GM21825 (cell line): ENCODE data around the gene IP6K1.
A peak's percentile ranks its signal among the peaks of the same experiment; 100 is the strongest.
"Not testable (repeated sequence)": the region's sequence is repeated elsewhere in the genome, so short reads cannot be mapped to it uniquely, and the experiment has no call there.

ENCODE experiments used
- ATAC-seq: cut with Tn5 transposase; IDR thresholded peaks from one replicate; pipeline ENCODE4 v1.9.1; 2021; ENCODE audit warnings: mild to moderate bottlenecking, moderate library complexity; ENCODE audit not compliant: unreplicated experiment

Gene IP6K1

GRCh38 chr3:49694409-49695070 is 91.8 kb downstream of the IP6K1 start:
- not testable (repeated sequence) for ATAC-seq

GRCh38 chr3:49691481-49691880 is 94.9 kb downstream of the IP6K1 start:
- not testable (repeated sequence) for ATAC-seq

GRCh38 chr3:49690856-49691255 is 95.5 kb downstream of the IP6K1 start:
- ATAC-seq, result not testable (repeated sequence)

DNA sequence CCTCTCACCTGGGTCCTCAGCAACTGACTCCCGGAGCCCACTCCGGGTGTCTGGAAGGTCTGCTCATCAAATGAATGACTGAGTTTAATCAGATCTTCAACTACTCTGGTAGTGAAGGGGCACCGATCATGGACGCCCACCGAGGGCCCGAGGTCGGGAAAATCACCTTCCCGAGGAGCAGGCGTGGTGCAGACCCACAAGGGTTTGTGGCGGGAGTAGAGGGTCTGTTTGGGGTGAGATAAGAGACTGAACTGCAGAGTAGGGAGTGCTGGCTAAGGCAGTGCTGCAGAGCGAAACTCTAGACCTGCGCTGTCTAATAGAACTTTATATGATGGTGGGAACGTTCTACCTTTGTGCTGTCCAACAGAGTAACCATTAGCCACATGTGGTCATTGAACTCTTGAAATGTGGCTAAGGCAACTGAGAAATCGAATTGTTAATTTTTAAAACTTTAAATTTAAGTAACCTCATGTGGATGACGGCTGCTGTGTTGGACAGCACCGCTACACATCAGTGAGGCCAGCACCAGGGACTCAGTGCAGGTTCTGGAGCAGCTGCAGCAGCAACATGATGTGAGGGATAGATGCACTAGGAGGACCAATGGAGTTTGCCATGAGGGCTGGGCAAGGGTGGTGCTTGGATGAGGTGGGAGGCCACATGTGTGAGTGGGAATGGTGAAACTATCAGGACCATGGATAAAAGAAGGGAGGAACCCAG is 96.3 kb downstream of the IP6K1 start:
- not testable (repeated sequence) for ATAC-seq

DNA sequence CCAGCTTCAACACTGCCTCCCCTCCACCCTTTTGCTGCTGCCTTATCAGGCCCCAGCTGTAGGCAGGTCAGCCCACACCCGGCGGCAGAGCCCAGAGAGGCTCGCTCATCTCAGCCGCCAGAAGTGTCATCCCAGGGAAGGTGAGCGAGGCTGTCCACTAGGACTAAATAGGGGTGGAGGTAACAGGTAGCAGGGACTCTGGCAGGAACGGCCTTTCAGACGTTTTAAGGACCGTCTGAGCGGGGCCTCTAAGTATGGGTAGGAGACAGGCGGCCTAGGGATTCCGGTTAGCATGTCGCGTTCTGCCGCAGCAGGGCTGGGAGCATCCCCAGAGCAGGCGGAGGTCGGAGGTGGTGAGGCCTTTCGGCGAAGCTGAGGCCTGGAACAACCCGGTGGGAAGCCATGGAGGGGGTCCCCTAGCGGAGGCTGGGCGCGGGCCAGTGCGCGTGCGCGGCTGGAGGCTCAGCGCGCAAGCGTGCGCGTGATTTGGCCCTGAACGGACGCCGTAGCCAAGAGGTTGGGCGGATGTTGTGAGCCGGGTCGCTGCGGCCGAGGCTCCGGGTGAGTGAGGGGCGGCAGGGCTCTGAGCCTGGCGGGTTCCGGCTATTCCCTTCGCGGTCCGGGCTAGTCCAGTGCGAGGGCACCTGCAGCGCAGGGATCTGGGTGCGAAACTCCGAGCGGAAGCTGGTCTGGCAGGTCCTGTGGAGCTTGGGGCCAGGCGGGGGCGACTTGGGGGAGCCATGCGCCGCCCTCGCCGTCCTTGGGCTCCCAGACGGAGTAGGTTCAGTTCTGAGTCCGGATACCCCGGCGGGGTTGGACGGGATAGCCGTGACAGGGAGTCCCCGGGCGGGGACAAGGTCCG is 97.1 kb downstream of the IP6K1 start, which contains the start of the genes MST1 and RNF123:
TSS of gene MST1 (minus strand) at position 429 of the 862 bp plus-strand sequence. CDS start 783 bp downstream, outside the sequence.
TSS of gene RNF123 (plus strand) at position 512 of the 862 bp plus-strand sequence. CDS start 1,609 bp downstream, outside the sequence.
- ATAC-seq, result peak; percentile 48

DNA sequence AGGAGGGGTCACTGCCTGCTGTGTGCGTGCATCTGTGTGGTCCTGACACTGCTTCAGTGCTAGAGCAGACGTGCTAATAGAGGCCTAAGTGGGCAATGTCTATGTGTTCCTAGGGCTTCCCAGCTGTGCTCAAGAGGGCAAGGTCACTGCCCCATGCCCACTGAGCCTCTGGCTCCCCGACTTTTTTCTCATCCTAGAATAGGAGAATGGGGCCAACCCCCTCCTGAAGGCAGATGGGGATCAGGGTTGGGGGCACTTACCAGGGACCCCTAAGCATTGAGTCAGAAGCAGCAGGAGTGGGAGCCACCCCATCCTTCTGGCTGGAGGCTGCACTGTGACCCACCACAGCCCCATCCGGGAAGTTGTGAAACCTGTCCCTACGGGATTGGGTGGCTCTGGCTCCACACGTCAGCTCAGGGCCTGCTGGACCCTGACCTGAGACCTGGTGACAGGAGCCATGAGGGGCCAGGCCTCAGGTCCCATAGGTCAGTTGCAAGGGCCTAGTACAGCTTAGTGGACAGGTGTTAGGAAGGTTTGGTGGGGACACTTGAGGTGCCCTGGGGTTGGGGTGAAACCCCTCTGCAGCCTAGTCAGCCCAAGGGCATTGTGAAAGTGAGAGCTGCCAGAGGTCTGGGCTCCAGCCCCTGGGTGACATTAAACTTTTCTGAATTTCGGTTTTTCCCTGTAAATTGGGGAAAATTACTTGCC is 97.8 kb downstream of the IP6K1 start:
- peak; percentile 3 for ATAC-seq

DNA sequence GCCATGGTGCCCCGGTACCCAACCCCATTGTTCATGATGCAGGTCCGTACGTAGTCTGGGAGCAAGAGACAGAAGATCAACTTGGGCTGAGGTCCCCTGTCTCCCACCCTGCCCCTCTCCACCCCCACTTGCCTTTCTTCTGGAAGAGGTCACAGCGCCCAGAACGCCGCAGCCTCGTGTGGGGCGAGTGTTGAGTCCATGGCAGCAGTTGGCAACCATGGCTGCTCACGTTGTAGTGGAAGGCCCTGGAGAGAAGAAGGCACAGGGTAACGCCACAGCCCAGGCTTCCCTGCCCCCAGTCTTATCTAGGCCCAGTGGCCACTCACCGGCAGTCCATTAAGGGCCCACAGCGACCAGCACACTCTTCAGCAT is 98.9 kb downstream of the IP6K1 start:
- ATAC-seq, result not testable (repeated sequence)

- not testable (repeated sequence) for ATAC-seq
These were observed 99.4 kb downstream of the IP6K1 start for GRCh38 chr3:49686769-49687423.

- ATAC-seq, result not testable (repeated sequence)
These were observed 100.0 kb downstream of the IP6K1 start for GRCh38 chr3:49686346-49686745.

DNA sequence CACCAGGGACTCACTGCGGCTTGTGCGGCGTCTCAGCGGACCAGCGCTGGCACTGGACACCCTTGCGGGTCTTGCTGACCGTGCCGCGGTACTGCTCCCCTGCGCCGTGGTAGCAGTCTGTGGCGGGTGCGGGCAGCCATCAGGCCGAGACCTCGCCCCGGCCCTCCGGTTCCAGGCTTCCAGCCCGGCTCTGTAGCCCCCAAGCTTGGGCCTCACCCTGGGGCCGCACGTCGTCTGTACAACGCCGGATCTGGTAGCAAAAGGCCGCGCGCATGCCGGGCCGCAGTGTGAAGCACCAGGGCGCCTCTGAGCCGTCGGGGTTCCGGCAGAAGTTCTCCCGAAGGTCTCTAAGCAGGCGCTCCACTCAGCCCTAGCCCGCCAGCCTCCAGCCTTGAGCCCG is 100.5 kb downstream of the IP6K1 start:
- ATAC-seq, result not testable (repeated sequence)

GRCh38 chr3:49685103-49685502 is 101.2 kb downstream of the IP6K1 start:
- ATAC-seq, result not testable (repeated sequence)

- not testable (repeated sequence) for ATAC-seq
These were observed 101.9 kb downstream of the IP6K1 start for GRCh38 chr3:49684453-49684852.

- no peak for ATAC-seq
These were observed 103.2 kb downstream of the IP6K1 start for GRCh38 chr3:49683162-49683561.

DNA sequence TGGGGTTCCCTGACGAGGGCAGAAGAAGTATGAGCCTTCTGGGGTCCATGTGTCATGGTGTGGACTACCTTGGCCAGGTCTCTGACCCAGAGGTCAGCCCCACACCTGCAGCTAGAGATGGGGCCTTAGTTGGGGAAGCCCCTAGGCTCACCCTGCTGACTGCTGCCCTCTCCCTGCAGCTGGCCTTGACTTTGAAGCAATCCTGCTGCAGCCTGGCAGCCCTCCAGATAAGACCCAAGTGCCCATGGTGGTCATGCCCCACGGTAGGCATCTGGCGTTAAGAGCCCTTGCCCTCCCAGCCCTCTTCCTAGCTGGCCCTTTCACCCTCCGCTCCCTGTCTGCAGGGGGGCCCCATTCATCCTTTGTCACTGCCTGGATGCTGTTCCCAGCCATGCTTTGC is 104.8 kb downstream of the IP6K1 start:
- no peak for ATAC-seq

DNA sequence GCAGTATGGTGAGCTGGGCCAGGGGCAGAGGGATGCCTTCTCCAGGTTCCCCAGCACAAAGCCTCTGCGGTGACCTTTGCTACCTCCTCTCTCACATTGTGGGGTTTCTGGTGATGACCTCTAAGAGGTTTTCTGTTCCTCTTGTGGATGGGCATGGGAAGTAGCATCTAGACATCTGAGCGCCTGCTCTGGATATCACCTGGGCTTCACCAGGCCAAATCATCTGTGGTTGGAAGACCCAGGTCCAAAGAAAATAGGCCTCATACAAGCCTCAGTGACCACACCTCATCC is 105.2 kb downstream of the IP6K1 start:
- no peak for ATAC-seq

DNA sequence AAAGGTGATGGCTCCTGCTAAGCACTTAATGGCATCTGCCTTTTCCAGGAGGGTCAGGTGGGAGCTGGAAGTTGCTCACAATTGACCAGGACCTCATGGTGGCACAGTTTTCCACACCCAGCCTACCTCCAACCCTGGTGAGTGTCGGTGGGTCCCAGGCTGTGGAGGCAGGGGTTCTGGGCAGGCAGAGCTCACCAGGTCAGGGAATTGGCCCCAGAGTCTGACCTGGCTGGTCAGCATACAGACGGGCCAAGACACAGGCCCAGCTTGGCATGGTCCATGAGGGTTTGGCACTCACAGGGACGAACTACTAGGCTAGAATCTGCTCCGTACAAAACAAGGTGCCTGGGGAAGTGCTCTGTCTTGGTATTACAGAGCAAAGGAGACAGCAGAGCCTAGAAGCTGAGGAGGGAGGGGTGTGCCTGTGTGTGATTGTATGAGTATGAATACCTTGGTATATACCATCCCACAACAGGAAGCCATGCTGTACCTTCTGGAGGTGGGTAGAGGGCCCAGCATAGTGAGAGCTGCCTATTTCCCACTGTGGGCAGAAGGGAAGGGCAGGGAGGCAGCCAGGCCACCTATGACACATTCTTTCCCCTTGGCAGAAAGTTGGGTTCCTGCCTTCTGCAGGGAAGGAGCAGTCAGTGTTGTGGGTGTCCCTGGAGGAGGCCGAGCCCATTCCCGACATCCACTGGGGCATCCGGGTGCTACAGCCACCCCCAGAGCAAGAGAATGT is 105.7 kb downstream of the IP6K1 start:
- ATAC-seq, result no peak

DNA sequence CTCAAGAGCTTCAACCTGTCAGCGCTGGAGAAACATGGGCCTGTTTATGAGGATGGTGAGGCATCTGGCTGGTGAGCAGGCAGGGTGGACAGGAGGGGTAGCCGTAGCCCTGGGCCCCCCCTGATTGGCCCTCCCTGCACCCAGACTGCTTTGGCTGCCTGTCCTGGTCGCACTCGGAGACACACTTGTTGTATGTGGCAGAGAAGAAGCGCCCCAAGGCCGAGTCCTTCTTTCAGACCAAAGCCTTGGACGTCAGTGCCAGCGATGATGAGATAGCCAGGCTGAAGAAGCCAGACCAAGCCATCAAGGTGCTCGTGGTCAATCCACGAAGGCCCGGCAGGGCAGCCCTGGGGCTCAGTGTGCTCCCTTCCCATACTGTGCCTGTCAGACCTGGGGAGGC is 110.4 kb downstream of the IP6K1 start:
- no peak for ATAC-seq

DNA sequence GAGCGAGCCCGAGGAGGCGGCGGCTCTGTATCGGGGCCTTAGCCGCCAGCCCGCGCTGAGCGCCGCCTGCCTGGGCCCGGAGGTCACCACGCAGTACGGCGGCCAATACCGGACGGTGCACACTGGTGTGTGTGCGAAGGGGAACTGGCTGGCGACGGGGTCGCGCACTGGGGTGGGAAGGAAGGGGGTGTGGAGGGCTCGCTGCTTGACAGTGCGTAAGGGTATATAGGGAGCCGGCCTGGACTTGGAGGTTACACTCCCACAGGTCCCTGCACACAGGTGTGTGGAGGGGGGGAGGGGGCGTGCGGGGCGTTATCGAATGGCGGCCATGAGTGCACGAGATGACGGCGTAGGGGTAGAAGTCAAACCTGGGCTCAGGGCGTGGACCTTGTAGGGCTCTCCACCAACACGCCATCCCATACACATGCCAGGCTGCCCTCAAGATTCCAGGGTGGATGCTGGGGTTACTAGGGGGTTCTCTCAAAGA is 111.8 kb downstream of the IP6K1 start:
- peak; percentile 14 for ATAC-seq
